NCI-H2171 treated with DMSO at 0.1 percent for 48 hours (cell line): ENCODE results near the gene CNTN1.

ENCODE experiments used
- DNase-seq: peaks from one replicate; lab custom pipeline; 2025; lab: John Stamatoyannopoulos, UW

The CNTN1 gene

GRCh38 chr12:40691913-40692764 is at the start of gene CNTN1:
CNTN1 (plus strand) TSS chr12:40692439.
- DNase-seq = peak; percentile 95

GRCh38 chr12:40643506-40643905 is 48.7 kb upstream of the CNTN1 start:
- no peak for DNase-seq

DNA sequence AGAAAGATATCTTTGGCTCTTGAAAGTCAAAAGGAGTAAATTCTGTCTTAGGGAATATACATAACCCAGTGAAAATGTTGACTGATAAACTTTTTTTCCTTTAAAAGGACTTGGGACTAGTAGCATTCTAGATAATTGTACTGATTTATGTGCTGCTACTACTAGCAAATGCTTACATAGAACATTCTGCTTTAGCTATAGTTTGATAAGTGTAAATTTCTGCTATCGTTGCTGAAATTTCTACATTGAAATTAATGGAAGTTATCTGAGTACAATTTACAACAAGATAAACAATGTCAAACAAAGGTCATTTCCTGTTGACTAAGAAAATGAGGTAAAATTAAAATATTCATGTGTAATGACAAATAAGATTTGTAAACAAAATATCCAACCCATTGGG is 48.3 kb upstream of the CNTN1 start:
- no peak for DNase-seq

GRCh38 chr12:40644708-40645107 is 47.5 kb upstream of the CNTN1 start:
- no peak for DNase-seq

DNA sequence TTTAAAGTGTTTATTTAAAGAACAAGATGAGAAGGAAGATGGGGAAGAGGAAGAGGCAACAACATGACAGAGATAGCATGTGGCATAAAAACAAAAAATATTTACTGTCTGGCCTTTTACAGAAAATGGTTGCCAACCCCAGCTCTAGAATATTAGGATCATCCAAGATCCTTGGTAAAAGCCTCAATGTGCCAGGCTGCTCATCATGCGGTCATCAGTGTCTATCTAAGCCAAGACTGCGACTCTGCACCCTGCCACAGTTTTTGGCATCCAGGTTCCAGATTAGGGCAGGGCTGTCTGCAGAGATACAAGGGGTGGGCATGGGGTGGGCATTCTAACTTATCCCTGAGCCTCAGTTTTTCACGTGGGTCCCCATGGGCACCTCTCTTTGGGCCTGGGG is 46.9 kb upstream of the CNTN1 start:
- no peak for DNase-seq

- no peak for DNase-seq
Observed at GRCh38 chr12:40646456-40646855, 45.8 kb upstream of the CNTN1 start.

GRCh38 chr12:40646911-40647310 is 45.3 kb upstream of the CNTN1 start:
- no peak for DNase-seq

GRCh38 chr12:40647651-40648050 is 44.6 kb upstream of the CNTN1 start:
- no peak for DNase-seq

DNA sequence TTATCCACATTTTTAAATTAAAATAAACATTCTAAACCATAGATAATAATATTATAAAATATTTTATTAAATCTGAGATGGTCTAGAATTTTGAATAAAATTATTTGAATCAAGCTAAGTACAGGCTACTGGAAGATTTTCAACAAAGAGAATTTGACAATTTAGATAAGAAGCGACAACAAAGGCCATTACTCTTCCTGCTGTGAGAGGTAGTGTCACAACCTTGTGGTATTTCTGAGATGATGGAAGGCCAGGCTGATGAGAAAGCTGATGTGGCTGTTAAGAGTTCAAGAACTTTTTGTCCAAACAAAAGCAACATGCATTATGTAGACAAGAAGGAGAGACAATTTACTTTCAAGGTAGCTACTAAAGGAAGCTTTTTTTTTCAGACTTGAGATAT is 43.7 kb upstream of the CNTN1 start:
- DNase-seq = no peak

DNA sequence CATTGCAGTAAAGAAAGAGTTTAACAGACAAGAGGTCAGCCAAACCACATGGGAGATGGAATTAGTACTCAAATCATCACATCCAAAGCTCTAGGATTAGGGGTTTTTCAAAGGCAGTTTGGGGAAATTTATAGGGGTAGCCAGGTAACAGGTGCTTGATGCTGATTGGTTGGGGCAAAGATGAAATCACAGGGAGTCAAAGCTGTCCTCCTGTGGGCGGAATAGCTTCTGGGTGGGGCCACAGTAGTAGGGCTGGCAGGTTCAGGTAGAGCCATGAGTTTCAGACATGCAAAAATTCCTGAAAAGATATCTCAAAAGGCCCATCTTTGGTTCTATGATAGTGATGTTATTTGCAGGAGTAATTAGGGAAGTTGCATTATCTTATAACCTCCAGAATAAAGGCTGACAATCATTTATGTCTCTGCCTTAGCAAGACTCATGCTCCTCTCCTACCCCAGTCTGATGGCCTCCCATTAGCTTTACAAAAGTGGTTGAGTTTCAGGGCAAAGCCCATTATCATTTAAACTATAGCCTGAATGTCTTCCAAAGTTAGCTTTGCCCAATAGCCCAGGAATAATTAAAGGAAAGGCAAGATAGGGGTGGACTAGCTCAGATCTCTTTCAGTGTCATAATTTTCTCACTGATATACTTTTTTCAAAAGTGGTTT is 42.1 kb upstream of the CNTN1 start:
- no peak for DNase-seq

GRCh38 chr12:40655451-40655850 is 36.8 kb upstream of the CNTN1 start:
- no peak for DNase-seq

- no peak for DNase-seq
Observed at GRCh38 chr12:40662366-40662765, 29.9 kb upstream of the CNTN1 start.

DNA sequence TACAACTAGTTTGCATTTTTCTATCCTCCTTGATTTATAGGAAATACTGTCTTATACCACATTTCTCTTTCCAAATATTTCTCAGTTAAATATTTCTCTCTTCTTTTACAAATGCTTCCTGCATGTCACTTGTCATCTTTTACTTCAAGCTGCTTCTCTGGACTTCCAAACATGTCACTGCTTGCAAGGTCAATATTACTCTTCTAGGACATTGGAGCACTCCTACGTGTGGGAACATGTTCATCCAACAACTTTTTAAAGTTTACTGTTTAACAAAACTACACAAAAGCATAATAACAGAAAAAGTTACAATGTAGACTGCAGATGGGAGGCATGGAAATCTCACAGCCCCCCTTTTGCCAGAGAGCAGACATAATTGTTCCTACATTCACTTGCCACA is 28.5 kb upstream of the CNTN1 start:
- no peak for DNase-seq

GRCh38 chr12:40668099-40668529 is 24.1 kb upstream of the CNTN1 start:
- no peak for DNase-seq

- no peak for DNase-seq
Observed at GRCh38 chr12:40672741-40673271, 19.4 kb upstream of the CNTN1 start.

DNA sequence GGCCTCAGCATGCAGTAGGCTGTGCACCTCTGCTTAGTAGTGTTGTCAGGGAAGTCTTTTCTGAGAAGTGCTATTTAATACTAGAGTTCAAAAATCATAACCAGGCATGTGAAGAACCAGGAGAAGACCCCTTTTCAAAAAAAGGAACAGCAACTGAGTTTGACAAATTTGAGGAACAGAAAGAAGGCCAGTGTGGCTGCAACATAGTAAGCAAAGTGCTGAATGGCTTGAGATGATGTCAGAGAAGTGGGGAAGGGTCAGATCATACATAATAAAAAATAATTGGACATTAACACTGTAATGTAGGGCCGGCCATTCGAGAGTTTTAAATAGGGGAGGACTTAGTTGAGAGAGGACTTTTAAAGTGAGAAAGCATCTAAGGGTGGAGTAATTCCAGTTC is 11.1 kb upstream of the CNTN1 start:
- DNase-seq = no peak

- DNase-seq = no peak
Observed at GRCh38 chr12:40684986-40685385, 7.3 kb upstream of the CNTN1 start.

DNA sequence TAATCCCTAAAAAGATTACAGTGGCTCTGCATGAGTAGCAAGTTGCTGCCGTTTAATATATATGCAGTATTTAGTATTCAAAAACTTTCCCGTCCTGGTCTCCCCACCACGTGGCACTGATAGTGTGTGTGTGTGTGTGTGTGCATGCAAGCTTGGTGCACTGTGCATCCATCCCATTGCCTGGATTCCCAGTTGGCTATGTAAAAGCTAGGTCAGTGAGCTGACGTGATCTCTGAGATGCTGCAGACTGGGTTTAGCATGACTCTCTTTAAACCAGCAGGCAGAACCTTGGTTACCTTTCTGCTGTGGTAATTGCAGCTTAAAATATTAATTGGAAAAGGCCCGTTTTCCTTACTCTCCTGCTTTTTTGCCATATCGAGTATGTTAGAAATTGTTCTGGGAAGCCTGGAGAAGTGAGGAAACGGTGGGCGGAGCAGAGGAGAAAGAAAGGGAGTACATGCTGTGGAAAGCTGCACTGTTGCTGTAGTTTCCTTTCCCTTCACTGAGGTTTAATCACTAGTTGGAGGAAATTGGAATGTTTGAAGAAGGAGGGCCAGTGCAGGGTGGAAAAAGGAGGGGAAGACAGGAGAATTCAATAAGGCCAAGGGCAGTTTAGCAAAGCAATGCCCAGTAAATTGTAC is 4.0 kb upstream of the CNTN1 start:
- no peak for DNase-seq

DNA sequence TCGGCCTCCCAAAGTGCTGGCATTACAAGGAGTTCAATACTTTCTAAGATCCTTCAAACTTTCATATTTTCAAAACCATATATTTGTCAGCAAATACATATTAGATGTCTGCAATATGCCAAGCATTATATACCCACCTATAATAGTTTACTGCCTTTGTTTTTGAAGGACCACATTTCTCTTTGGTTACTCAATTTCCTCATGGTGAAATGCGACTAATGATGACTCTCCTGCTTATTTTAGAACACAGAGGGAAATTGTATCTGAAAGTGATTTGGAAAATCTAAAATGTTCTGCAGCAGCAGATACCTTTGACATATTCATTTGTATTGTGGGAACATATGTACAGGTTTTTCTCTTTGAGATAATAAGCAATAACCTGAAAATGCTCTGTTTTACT is 2.7 kb upstream of the CNTN1 start:
- DNase-seq = no peak

GRCh38 chr12:40692765-40693206 is 547 bp downstream of the CNTN1 start:
- peak; percentile 58 for DNase-seq

- peak; percentile 95 for DNase-seq
Observed at GRCh38 chr12:40693207-40693821, 1.1 kb downstream of the CNTN1 start.

GRCh38 chr12:40697566-40698259 is 5.5 kb downstream of the CNTN1 start:
- DNase-seq = peak; percentile 98
